Endodermal cell (in vitro differentiated cells): ENCODE results near the gene CCDC179. TPM values are rescaled to one million over a fixed set of nuclear protein-coding genes. Genes with fewer than 3 reads are reported as not detected.

Source experiments
- DNase-seq: peaks from one replicate; pipeline ENCODE4 v3.0.0-alpha.2; 2017
- H3K27ac ChIP-seq: 2 replicates; pipeline ENCODE4 v1.5.1; 2013; ENCODE audit warnings: mild to moderate bottlenecking, low read depth, low read length, moderate library complexity
- H3K27me3 ChIP-seq: 2 replicates; pipeline ENCODE4 v1.6.1; 2013; ENCODE audit warnings: mild to moderate bottlenecking, low read length, moderate library complexity; ENCODE audit not compliant: insufficient read depth, control insufficient read depth, poor library complexity, severe bottlenecking
- H3K36me3 ChIP-seq: 2 replicates; pipeline ENCODE4 v1.7.0; 2013; ENCODE audit warnings: mild to moderate bottlenecking, low read length, moderate library complexity; ENCODE audit not compliant: control insufficient read depth, insufficient read depth
- H3K4me1 ChIP-seq: one replicate; pipeline ENCODE4 v1.7.0; 2013; ENCODE audit warnings: low read length; ENCODE audit not compliant: control insufficient read depth, insufficient read depth
- H3K4me3 ChIP-seq: 2 replicates; pipeline ENCODE4 v1.5.1; 2013; ENCODE audit warnings: mild to moderate bottlenecking, low read length, moderate library complexity
- H3K9ac ChIP-seq: 2 replicates; pipeline ENCODE4 v1.6.1; 2013; ENCODE audit warnings: mild to moderate bottlenecking, low read length, moderate library complexity; ENCODE audit not compliant: poor library complexity, severe bottlenecking; ENCODE audit errors: extremely low read depth
- H3K9me3 ChIP-seq: 2 replicates; pipeline ENCODE4 v1.6.1; 2013; ENCODE audit warnings: mild to moderate bottlenecking, low read length, moderate library complexity; ENCODE audit not compliant: control insufficient read depth
- H3K27ac Mint-ChIP-seq: 2 replicates; pipeline ENCODE4 v1.8.0; 2020; ENCODE audit warnings: mixed read lengths
- H3K27me3 Mint-ChIP-seq: 2 replicates; pipeline ENCODE4 v1.8.0; 2021; ENCODE audit warnings: mild to moderate bottlenecking, mixed read lengths; ENCODE audit not compliant: insufficient read depth
- H3K36me3 Mint-ChIP-seq: 2 replicates; pipeline ENCODE4 v1.8.0; 2020; ENCODE audit warnings: low read depth, mixed read lengths
- H3K4me1 Mint-ChIP-seq: 2 replicates; pipeline ENCODE4 v1.8.0; 2020; ENCODE audit warnings: mixed read lengths
- H3K4me3 Mint-ChIP-seq: 2 replicates; pipeline ENCODE4 v1.8.0; 2020; ENCODE audit warnings: mild to moderate bottlenecking, moderate library complexity, mixed read lengths
- H3K9me3 Mint-ChIP-seq: 2 replicates; pipeline ENCODE4 v1.8.0; 2020; ENCODE audit warnings: mild to moderate bottlenecking, mixed read lengths
- WGBS, 2 experiments: methylation state at CpG; one replicate each; pipeline versions ENCODE4 v1.1.5 to v1.1.7; 2013; ENCODE audit warnings: missing lambda C conversion rate in 2 of 2, mixed read lengths in 1 of 2; ENCODE audit not compliant: insufficient coverage in 1 of 2, insufficient read length in 1 of 2; 5-methylcytosine and 5-hydroxymethylcytosine counted together
- total RNA-seq, 2 donors: library from RNA; stranded (reverse); fragmentation: NEBNext Ultra II Directional in 1 of 2; extraction: Animal tissue kit (Norgen Biotek cat#: 25700) in 1 of 2; gene quantifications; 2 replicates in 1 of 2; 3 replicates in 1 of 2; pipeline ENCODE4 v1.2.1, GENCODE V29; 2021
- TF ChIP-seq, protein P1 (sequence below): fragments of 200-600 bp; sonication (generic); conservative IDR thresholded peaks from 2 replicates; pipeline ENCODE4 v1.5.0; 2021; ENCODE audit warnings: antibody characterized with exemption, mild to moderate bottlenecking

The CCDC179 gene
- total RNA-seq, 2 donors from 2014 or later = not detected

GRCh38 chr11:22859756-22860155, 518 bp downstream of the CCDC179 start:
- Histone ChIP-seq H3K9ac (no peak overlapping the region), H3K36me3 (no peaks in the 10 kb centered on the region), H3K27me3 (no peaks in the 10 kb centered on the region), H3K27ac (no peak overlapping the region), H3K4me3 (no peak overlapping the region), H3K9me3 (no peaks in the 10 kb centered on the region), H3K4me1 (no peaks in the 10 kb centered on the region)
- Mint-ChIP-seq H3K4me3 (no peak overlapping the region), H3K27me3 (no peaks in the 10 kb centered on the region), H3K9me3 (no peaks in the 10 kb centered on the region), H3K27ac (no peak overlapping the region), H3K4me1 (no peaks in the 10 kb centered on the region), H3K36me3 (no peaks in the 10 kb centered on the region)
- DNase-seq = no peak
- TF ChIP-seq, protein P1, sequence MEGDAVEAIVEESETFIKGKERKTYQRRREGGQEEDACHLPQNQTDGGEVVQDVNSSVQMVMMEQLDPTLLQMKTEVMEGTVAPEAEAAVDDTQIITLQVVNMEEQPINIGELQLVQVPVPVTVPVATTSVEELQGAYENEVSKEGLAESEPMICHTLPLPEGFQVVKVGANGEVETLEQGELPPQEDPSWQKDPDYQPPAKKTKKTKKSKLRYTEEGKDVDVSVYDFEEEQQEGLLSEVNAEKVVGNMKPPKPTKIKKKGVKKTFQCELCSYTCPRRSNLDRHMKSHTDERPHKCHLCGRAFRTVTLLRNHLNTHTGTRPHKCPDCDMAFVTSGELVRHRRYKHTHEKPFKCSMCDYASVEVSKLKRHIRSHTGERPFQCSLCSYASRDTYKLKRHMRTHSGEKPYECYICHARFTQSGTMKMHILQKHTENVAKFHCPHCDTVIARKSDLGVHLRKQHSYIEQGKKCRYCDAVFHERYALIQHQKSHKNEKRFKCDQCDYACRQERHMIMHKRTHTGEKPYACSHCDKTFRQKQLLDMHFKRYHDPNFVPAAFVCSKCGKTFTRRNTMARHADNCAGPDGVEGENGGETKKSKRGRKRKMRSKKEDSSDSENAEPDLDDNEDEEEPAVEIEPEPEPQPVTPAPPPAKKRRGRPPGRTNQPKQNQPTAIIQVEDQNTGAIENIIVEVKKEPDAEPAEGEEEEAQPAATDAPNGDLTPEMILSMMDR = no peak
- 88 to 96% methylated on average over 5 to 6 of the region's 6 CpGs for WGBS, 2 experiments

DNA sequence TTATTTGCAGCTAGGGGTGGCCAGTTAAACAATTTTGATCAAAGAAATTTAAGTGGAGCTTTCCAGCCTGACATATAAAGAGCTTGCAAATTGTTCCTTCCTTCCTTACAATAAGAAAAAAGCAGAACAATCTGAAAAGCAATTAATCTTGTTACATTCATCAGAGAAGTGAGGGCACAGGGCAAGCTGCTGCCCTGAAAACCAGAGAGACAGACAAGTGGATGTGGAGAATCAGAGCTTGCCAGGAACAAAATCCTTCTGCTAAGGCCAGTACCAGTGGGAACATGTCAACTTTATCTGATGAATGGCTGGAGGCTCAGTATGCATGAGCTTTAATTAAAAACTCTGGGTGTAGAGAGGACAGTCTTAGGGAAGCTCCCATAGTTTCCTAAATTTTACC, 8.8 kb downstream of the CCDC179 start:
- TF ChIP-seq, protein P1 = no peak
- no peaks in the 10 kb centered on the region for H3K36me3 ChIP-seq

DNA sequence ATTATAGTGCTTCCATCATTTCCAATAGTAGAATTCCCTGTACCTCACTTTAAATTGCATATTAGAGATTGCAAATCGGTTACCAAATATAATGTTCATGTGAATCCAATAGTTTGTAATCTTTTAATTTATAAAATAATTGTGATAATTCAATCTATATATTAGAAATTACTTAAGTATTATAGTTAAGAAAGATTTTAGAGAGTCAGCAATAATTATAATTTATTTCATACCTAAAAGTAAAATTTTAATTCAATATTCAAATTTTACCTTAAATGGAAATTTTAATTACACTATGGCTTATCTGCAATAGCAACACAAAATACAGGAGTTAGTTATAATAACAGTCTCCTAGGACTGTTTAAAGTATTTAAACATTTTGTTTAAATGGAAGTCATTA, 13.5 kb downstream of the CCDC179 start:
- H3K9me3 ChIP-seq = no peaks in the 10 kb centered on the region
- no peak overlapping the region for H3K9ac ChIP-seq
- H3K27me3 Mint-ChIP-seq = no peaks in the 10 kb centered on the region
- TF ChIP-seq, protein P1 = no peak
- H3K27ac ChIP-seq = no peak overlapping the region
- no peaks in the 10 kb centered on the region for H3K36me3 ChIP-seq
- H3K36me3 Mint-ChIP-seq = no peaks in the 10 kb centered on the region
- no peaks in the 10 kb centered on the region for H3K4me1 Mint-ChIP-seq
- DNase-seq = no peak
- no peak overlapping the region for H3K4me3 ChIP-seq
- H3K4me1 ChIP-seq = no peaks in the 10 kb centered on the region
- no peak overlapping the region for H3K27ac Mint-ChIP-seq
- H3K9me3 Mint-ChIP-seq = peaks cover 15% of the 10 kb centered on the region
- H3K4me3 Mint-ChIP-seq = no peak overlapping the region
- no CpG with 5 or more reads among the region's 1 CpG for WGBS, 2 experiments
- H3K27me3 ChIP-seq = no peaks in the 10 kb centered on the region

More for the DNA sequence above, 8.8 kb downstream of the CCDC179 start:
- H3K36me3 Mint-ChIP-seq = no peaks in the 10 kb centered on the region
- Histone ChIP-seq H3K4me3 (no peak overlapping the region), H3K4me1 (no peaks in the 10 kb centered on the region), H3K9me3 (no peaks in the 10 kb centered on the region), H3K27ac (peak overlapping the region; percentile 40), H3K9ac (no peak overlapping the region), H3K27me3 (no peaks in the 10 kb centered on the region)
- H3K27me3 Mint-ChIP-seq = no peaks in the 10 kb centered on the region
- H3K4me3 Mint-ChIP-seq = no peak overlapping the region
- peaks cover 3% of the 10 kb centered on the region for H3K9me3 Mint-ChIP-seq
- H3K4me1 Mint-ChIP-seq = no peaks in the 10 kb centered on the region
- DNase-seq = no peak
- H3K27ac Mint-ChIP-seq = no peak overlapping the region
